Activated naive CD8-positive, alpha-beta T cell treated with anti-CD3 and anti-CD28 coated beads for 36 hours (primary cell): ENCODE measurements around the gene GSDME. TPM values are rescaled to one million over a fixed set of nuclear protein-coding genes. Genes with fewer than 3 reads are reported as not detected.

Experiments used
- DNase-seq: peaks from one replicate; pipeline ENCODE4 v3.0.0; 2021
- H3K27ac Mint-ChIP-seq: one replicate; pipeline ENCODE4 v1.8.0; 2022; ENCODE audit warnings: mild to moderate bottlenecking, moderate library complexity, mixed read lengths
- H3K27me3 Mint-ChIP-seq: one replicate; pipeline ENCODE4 v1.8.0; 2022; ENCODE audit warnings: mild to moderate bottlenecking, mixed read lengths
- H3K36me3 Mint-ChIP-seq: one replicate; pipeline ENCODE4 v1.8.0; 2021; ENCODE audit warnings: mild to moderate bottlenecking, mixed read lengths
- H3K4me1 Mint-ChIP-seq: one replicate; pipeline ENCODE4 v1.8.0; 2021; ENCODE audit warnings: mixed read lengths
- H3K4me3 Mint-ChIP-seq: one replicate; pipeline ENCODE4 v1.8.0; 2022; ENCODE audit warnings: mild to moderate bottlenecking, moderate library complexity, mixed read lengths
- H3K9me3 Mint-ChIP-seq: one replicate; pipeline ENCODE4 v1.8.0; 2022; ENCODE audit warnings: mixed read lengths
- total RNA-seq, 2 experiments: library from RNA; stranded (reverse); gene quantifications; one replicate each; pipeline ENCODE4 v1.2.3, GENCODE V29; 2021

GSDME gene
- total RNA-seq, 2 experiments from 2014 or later, result 6.4 to 7.5 TPM

DNA sequence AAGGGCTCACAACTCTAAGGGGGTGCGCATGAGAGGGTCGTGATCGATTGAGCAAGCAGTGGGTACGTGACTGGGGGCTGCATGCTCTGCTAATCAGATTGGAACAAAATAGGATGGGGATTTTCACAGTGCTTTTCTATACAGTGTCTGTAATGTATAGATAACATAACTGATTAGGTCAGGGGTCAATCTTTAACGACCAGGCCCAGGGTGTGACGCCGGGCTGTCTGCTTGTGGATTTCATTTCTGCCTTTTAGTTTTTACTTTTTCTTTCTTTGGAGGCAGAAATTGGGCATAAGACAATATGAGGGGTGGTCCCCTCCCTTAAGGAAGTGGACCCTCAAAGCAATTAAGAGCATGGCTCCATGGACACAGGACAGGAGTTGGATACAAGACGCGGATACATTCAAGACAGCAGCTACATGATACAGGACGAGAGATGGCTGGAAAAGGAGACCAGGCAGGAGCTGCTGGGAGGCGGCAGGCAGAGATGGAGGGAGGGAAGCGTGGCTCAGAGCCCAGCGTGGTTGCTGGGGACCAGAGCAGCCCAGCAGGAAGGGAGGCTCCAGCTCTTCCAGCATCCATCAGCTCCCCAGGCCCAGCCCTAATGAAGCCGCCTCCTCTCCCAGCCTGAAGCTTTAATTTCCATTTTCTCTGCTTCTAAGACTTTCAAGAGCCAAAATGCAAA, 31.6 kb downstream of the GSDME start:
- no peaks in the 10 kb centered on the region for H3K9me3 Mint-ChIP-seq
- H3K27me3 Mint-ChIP-seq, result peaks cover 37% of the 10 kb centered on the region
- H3K27ac Mint-ChIP-seq, result no peak overlapping the region
- peaks cover 7% of the 10 kb centered on the region for H3K36me3 Mint-ChIP-seq
- H3K4me3 Mint-ChIP-seq, result no peak overlapping the region
- peaks cover 31% of the 10 kb centered on the region for H3K4me1 Mint-ChIP-seq
- no peak for DNase-seq

DNA sequence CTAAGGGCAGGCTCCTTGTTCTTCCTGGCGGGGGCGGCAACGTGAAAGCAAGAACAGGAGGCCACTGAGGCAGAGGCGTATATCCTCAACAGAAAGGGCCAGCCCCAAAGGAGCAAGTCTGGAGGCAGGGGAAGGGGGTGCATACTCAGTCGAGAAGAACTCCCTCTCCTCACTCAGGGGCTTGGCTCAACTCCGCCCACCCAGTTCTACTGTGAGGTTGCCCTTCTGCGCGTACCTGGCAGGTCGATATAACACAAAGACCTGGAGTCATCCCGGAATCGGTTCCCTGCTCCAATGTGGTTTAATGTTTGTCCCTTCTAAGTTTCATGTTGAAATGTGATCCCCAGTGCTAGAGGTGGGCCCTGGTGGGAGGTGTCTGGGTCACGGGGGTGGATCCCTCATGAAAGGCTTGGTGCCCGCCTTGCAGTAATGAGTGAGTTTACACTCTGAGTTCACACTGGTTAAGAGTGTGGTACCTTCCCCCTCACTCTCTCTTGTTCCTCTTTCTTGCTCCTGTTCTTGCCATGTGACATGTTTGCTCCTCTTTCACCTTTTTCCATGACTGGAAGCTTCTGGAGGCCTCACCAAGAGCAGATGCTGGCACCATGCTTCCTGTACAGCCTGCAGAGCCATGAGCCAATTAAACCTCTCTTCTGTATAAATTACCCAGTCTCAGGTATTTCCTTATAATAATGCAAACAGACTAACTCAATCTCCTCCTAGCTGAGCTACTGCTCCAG, 32.6 kb downstream of the GSDME start:
- Mint-ChIP-seq H3K4me3 (no peak overlapping the region), H3K27ac (no peak overlapping the region), H3K27me3 (peaks cover 48% of the 10 kb centered on the region), H3K36me3 (peaks cover 4% of the 10 kb centered on the region), H3K9me3 (no peaks in the 10 kb centered on the region), H3K4me1 (peaks cover 28% of the 10 kb centered on the region)
- DNase-seq, result no peak

DNA sequence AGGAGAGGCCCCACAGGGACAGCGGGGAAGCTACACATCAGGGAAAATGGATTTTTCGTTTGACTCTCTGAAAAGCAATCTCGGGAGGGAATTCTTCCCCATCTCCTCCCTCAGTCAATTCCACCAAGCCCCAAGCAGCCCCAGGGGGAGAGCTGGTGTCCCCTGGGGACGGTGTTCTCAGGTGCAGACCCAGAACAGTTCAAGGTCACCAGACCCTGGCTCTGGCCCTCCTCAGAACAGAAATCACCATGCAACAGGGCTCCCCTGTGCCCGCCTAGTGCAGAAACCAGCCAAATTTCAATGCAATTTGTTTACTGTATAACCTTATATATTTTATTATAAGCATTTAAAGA, 34.1 kb downstream of the GSDME start:
- Mint-ChIP-seq H3K27ac (no peak overlapping the region), H3K4me1 (peaks cover 13% of the 10 kb centered on the region), H3K36me3 (peaks cover 2% of the 10 kb centered on the region), H3K9me3 (no peaks in the 10 kb centered on the region), H3K27me3 (peaks cover 43% of the 10 kb centered on the region), H3K4me3 (no peak overlapping the region)
- no peak for DNase-seq

DNA sequence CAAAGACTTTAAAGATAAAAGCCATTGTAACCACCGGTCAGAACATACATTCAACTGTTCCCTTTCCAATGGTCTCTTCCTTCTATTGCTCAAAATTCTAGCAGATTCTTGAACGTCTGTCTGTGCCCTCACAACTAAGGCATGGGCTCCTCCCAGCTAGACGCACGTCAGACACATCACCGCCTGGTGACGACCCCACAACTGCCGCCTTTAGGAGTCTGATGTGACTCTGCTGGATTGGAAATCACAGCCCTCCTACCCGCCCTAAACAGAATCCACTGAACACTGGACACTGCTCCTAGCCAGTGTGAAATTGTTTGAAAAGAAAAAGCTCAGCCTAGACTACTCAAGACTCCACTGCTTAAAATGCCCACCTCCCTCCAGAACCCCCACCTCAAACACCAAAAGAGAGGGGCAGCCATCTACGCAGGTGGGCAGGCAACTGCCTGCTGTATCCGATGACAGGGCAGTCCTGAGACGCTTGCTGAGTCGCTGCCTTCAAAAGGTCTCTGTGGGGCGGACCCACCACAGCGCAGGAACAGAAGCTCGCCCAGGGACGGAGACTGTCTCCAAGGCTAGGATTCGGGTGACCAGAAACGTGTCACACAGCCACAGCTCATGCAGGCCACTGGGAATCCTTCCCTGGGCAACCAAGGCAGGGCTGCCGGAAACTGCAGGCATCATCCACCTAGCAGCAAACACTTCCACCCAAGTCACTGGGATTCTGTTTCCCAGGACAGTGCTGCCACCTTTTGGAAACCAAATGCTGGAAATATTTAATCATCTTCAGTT, 34.7 kb downstream of the GSDME start:
- H3K27ac Mint-ChIP-seq, result no peak overlapping the region
- no peak for DNase-seq

DNA sequence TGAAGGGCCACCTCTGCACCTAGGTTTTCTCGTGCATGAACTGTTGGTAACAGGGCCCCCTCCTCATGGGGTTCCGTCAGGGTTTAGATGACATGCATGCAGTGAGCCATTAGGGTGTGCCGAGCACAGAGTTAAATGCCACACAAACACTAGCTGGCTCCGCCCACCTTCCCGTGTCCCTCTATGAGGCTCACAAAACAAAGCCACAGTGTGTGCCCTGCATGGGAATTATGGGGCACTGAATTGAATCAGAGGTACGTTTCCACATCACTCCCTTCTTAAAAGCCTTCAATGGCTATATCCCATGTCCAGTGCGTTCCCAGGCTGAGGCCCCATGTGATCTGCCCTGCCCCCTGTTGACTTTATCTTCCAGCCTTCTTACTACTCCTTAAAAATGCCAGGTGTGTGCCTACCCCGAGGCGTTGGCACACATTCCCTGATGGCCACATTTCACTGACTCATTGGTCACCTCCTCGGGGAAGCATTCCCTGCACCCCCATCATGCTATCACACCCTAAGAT, 35.7 kb downstream of the GSDME start:
- no peak for DNase-seq
- Mint-ChIP-seq H3K36me3 (peaks cover 2% of the 10 kb centered on the region), H3K27ac (no peak overlapping the region), H3K9me3 (no peaks in the 10 kb centered on the region), H3K4me3 (no peak overlapping the region), H3K4me1 (no peaks in the 10 kb centered on the region), H3K27me3 (peaks cover 42% of the 10 kb centered on the region)

More for the DNA sequence above, 34.7 kb downstream of the GSDME start:
- H3K9me3 Mint-ChIP-seq, result no peaks in the 10 kb centered on the region
- peaks cover 40% of the 10 kb centered on the region for H3K27me3 Mint-ChIP-seq
- no peak overlapping the region for H3K4me3 Mint-ChIP-seq
- H3K36me3 Mint-ChIP-seq, result peaks cover 2% of the 10 kb centered on the region
- H3K4me1 Mint-ChIP-seq, result peaks cover 8% of the 10 kb centered on the region

DNA sequence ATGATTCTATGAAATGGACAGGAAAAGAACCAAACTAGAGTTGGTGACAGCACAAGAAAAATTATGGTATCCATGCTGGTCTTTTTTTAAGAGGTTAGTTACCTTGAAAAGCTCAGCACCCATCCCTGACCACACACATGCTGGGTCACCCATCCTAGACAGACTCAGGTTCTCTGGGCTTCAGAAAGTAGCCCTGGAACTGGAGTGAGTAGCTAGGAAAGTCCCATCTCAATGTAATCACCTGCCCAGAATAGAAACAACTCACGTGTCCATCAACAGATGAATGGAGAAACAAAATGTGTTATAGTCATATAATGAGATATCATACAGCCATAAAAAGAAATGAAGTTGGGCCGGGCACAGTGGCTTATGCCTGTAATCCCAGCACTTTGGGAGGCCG, 37.0 kb downstream of the GSDME start:
- H3K4me1 Mint-ChIP-seq, result peaks cover 8% of the 10 kb centered on the region
- no peak overlapping the region for H3K27ac Mint-ChIP-seq
- no peak overlapping the region for H3K4me3 Mint-ChIP-seq
- peaks cover 48% of the 10 kb centered on the region for H3K27me3 Mint-ChIP-seq
- H3K36me3 Mint-ChIP-seq, result peaks cover under 1% of the 10 kb centered on the region
- no peak for DNase-seq
- H3K9me3 Mint-ChIP-seq, result no peaks in the 10 kb centered on the region

DNA sequence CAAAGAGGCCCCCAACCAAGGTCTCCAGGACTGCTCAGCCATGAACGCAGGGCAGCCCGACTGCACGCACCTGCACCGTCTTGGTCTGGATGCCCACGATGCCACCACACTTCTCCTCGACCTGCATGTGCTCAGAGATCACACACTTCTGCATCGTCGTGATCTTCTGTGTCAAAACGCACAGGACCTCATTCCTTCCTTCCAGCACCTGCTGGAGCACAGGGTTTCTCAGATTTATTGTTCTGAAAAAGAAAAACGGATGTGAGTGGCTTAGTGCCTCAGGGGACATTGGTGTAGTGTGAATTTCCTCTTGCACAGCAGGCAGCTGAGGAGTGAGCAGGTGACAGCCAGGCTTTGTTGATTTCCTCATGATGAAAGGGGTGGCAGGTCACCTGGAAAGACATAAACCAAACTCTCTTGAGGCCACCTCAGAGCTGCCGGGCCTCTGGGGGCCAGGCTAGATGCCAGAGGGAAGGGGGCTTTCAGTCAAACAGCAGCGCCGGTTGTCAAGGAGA, 38.2 kb downstream of the GSDME start:
- peak overlapping the region; percentile 40 for H3K27ac Mint-ChIP-seq
- H3K9me3 Mint-ChIP-seq, result no peaks in the 10 kb centered on the region
- no peak overlapping the region for H3K4me3 Mint-ChIP-seq
- H3K36me3 Mint-ChIP-seq, result no peaks in the 10 kb centered on the region
- no peak for DNase-seq
- H3K27me3 Mint-ChIP-seq, result peaks cover 56% of the 10 kb centered on the region
- peaks cover 8% of the 10 kb centered on the region for H3K4me1 Mint-ChIP-seq

DNA sequence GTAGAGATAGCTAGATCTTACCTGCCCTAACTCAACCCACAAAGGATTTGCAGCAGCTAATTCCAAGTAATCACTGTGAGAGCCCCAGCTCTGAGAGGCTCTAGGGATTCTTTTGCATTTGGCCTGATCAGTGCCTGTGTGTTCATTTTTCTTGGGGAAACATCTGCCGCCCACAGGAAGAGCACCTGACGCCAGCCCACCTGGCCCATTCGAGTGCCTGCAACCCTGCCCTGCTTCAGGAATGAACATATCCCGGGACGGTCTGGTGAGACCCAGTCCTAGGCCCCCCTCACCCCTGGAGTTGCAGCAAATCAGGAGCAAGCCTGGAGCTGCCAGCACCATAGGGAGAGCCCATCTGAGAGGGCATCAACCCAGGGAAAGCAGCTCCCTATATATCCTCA, 38.8 kb downstream of the GSDME start:
- Mint-ChIP-seq H3K4me1 (peaks cover 8% of the 10 kb centered on the region), H3K27ac (no peak overlapping the region), H3K27me3 (peaks cover 61% of the 10 kb centered on the region), H3K4me3 (no peak overlapping the region), H3K36me3 (no peaks in the 10 kb centered on the region), H3K9me3 (no peaks in the 10 kb centered on the region)
- DNase-seq, result no peak

DNA sequence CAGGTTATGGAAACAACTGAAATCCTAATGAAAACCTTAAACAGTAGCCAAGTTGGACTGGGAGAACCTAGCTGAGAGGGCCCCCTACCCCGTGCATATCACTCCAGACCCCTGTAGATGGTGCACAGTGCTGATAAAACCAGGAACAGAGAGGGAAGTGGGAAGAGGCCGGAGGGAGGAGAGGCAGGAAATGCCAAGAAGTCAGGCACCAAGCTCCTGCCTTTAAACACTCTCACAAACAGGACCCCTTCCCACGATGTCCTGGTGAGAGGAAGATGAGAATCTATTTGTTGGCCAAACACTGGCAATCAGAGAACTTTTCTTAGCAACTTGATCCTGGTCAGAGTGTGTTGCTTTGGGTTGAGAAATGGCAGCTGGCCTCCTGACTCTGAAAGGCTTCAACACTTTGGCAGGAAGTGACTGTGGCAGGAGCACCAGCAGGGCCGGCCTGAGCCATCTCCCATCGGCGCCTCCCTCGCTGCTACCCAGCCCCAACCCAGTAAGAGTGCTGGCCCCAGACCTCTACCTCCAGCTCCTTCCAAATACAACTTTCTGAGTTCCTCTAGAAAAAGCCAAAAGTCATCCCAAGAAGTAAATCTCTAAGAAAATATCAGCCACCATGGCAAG, 39.5 kb downstream of the GSDME start:
- Mint-ChIP-seq H3K4me1 (peaks cover 8% of the 10 kb centered on the region), H3K27me3 (peaks cover 64% of the 10 kb centered on the region), H3K4me3 (no peak overlapping the region), H3K27ac (no peak overlapping the region), H3K36me3 (no peaks in the 10 kb centered on the region), H3K9me3 (no peaks in the 10 kb centered on the region)
- DNase-seq, result no peak

DNA sequence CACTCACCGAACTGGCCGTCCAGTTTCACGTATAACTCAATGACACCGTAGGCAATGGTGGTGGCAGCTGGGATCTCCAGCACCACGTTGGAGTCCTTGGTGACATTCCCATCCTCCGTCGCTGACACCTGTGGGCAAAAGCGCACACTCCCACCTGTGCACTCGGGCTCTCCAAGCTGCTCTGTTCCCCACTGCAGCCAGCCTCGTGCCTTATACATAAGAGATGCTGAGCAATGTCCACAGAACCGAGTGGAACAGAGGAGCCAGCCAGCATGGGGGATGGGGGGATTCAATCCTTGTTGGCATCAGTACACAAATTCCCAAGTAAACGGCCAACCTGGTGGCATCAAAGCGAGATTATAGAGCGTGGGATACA, 40.0 kb downstream of the GSDME start:
- Mint-ChIP-seq H3K9me3 (no peaks in the 10 kb centered on the region), H3K4me1 (peaks cover 8% of the 10 kb centered on the region), H3K27me3 (peaks cover 64% of the 10 kb centered on the region), H3K36me3 (no peaks in the 10 kb centered on the region), H3K4me3 (no peak overlapping the region), H3K27ac (no peak overlapping the region)
- no peak for DNase-seq

DNA sequence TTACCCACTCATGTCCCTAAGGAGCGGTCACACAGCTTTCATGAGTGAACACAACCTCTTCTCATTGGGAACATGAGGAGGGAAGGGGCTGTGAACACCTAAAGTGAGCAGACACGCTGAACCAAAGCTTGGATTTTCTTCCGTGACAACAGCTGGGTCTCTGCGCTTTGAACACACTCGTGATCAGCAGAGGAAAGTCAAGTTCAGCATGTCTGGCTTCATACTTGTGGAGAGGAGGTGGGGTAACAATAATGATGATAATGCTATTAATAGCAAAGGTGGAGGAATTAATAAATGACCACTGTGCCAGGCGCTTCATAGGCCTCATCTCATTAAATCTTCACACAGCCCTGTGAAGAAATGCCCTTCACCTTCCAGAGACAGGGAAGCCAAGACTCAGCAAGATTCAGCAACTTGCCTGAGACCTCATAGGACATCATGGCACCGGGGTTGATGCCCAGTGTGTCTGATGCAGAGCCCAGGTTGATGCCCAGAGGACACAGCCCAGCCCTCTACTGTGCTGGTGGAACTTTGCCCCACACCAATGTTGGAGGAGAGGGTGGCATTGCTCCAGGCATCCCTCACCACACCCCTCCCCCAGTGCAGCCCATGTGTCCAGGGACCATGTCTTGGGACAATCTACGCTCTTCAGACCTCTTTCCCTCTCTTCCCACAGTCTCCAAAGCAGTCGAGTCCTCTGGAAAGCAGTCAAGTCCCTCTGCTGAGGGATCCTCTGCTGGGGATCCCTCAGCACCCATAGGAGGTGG, 40.6 kb downstream of the GSDME start:
- Mint-ChIP-seq H3K27me3 (peaks cover 60% of the 10 kb centered on the region), H3K9me3 (no peaks in the 10 kb centered on the region), H3K36me3 (no peaks in the 10 kb centered on the region), H3K27ac (no peak overlapping the region), H3K4me1 (peaks cover 8% of the 10 kb centered on the region), H3K4me3 (no peak overlapping the region)
- DNase-seq, result no peak

DNA sequence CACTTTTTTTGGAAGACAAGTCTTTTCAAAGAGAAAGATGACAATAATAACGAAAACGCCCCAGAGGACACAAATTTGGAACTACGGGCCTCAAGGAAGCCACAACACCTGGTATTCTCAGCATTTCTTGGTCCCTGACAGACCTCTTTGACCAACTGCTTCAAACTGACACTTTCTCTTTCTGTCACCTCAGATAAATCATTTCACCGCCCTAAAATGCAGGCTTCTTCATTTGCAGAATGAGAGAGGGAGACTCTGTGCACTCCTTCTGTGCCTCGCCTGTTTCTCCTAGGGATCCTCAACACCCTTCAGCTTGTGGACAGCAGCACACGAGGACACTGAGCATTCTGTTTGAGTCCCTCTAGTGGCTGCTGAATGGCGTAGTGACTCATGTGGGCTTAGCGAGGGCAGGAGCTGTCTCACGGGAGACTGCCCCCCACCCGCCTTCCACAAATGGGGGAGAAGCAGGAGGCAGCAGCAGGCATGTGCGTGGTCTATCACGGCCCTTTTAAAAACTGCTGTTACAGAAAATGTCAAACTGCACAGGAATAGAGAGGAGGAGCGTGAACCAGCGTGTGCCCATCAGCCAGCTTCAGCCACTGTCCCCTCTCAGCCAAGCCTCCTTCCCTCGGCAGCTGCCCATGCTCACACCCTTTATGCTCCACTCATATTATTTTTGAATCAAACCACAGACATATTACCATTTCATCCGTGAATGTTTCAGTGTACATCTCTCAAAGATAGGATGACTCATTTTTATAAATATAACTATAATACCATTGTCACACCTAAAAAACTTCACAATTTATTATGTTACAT, 41.4 kb downstream of the GSDME start:
- DNase-seq, result no peak
- Mint-ChIP-seq H3K27me3 (peaks cover 59% of the 10 kb centered on the region), H3K9me3 (no peaks in the 10 kb centered on the region), H3K4me3 (no peak overlapping the region), H3K4me1 (peaks cover 8% of the 10 kb centered on the region), H3K27ac (no peak overlapping the region), H3K36me3 (no peaks in the 10 kb centered on the region)

DNA sequence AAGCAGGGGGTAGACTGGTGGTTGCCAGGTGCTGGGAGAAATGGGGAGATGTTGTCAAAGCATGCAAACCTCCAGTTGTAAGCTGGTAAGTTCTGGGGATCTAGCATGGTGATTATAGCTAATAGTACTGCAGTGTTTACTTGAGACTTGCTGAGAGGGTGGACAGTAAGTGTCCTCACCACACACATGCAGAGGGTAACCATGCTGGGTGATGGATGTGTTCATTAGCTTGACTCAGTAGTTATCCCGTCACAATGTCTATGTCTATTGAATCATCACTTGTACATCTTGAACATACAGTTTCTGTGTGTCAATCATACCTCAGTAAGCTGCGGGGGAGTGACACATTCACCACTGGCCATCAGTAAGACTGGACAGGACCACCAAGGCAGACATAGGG, 42.1 kb downstream of the GSDME start:
- Mint-ChIP-seq H3K9me3 (no peaks in the 10 kb centered on the region), H3K36me3 (no peaks in the 10 kb centered on the region), H3K4me1 (peaks cover 8% of the 10 kb centered on the region), H3K27me3 (peaks cover 52% of the 10 kb centered on the region), H3K27ac (no peak overlapping the region), H3K4me3 (no peak overlapping the region)
- DNase-seq, result no peak

DNA sequence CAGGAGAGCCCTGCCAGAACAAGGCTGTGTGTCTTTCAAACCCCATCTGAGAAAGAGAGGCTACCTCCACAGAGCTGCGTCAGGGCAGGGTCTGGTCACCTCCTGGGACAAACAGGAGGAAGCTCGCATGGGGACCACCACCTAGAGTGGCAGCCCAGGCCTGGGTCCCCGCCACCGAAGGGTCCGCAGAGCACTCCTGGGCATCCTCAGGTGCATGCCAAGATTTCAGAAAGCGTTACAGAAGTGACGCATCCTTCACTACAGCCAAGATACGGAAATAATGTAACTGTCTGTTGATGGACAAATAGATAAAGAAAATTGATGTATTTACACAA, 42.6 kb downstream of the GSDME start:
- Mint-ChIP-seq H3K4me3 (no peak overlapping the region), H3K27me3 (peaks cover 46% of the 10 kb centered on the region)
- DNase-seq, result no peak

More for the DNA sequence above, 42.6 kb downstream of the GSDME start:
- no peak overlapping the region for H3K27ac Mint-ChIP-seq
- no peaks in the 10 kb centered on the region for H3K9me3 Mint-ChIP-seq
- H3K4me1 Mint-ChIP-seq, result peaks cover 8% of the 10 kb centered on the region
- no peaks in the 10 kb centered on the region for H3K36me3 Mint-ChIP-seq
